GM21515 (cell line): ENCODE measurements around the gene CLASP2.

Source experiments
- ATAC-seq: cut with Tn5 transposase; IDR thresholded peaks from one replicate; pipeline ENCODE4 v1.9.1; 2021; ENCODE audit not compliant: unreplicated experiment

CLASP2 gene

GRCh38 chr3:33547101-33547500 lies 171.0 kb downstream of the CLASP2 start:
- ATAC-seq, result no peak

GRCh38 chr3:33544126-33544525 lies 173.9 kb downstream of the CLASP2 start:
- ATAC-seq, result no peak

- ATAC-seq, result no peak
These were observed 174.5 kb downstream of the CLASP2 start for GRCh38 chr3:33543601-33544000.

- ATAC-seq, result no peak
These were observed 176.1 kb downstream of the CLASP2 start for GRCh38 chr3:33541918-33542317.

- no peak for ATAC-seq
These were observed 179.2 kb downstream of the CLASP2 start for GRCh38 chr3:33538678-33539339.

GRCh38 chr3:33537133-33537532 lies 180.9 kb downstream of the CLASP2 start:
- ATAC-seq, result no peak

- ATAC-seq, result no peak
These were observed 191.3 kb downstream of the CLASP2 start for GRCh38 chr3:33526787-33527186.

GRCh38 chr3:33525232-33525631 lies 192.8 kb downstream of the CLASP2 start:
- no peak for ATAC-seq

GRCh38 chr3:33523093-33523667 lies 194.9 kb downstream of the CLASP2 start:
- ATAC-seq, result no peak

- no peak for ATAC-seq
These were observed 196.3 kb downstream of the CLASP2 start for GRCh38 chr3:33521736-33522135.

- ATAC-seq, result no peak
These were observed 204.7 kb downstream of the CLASP2 start for GRCh38 chr3:33513262-33513863.

GRCh38 chr3:33505027-33505426 lies 213.0 kb downstream of the CLASP2 start:
- no peak for ATAC-seq

- no peak for ATAC-seq
These were observed 221.6 kb downstream of the CLASP2 start for GRCh38 chr3:33496449-33496848.

GRCh38 chr3:33491721-33492120 lies 226.3 kb downstream of the CLASP2 start:
- no peak for ATAC-seq

- ATAC-seq, result no peak
These were observed 227.3 kb downstream of the CLASP2 start for GRCh38 chr3:33490641-33491241.

- no peak for ATAC-seq
These were observed 229.4 kb downstream of the CLASP2 start for GRCh38 chr3:33488683-33489082.

- ATAC-seq, result no peak
These were observed 229.8 kb downstream of the CLASP2 start for GRCh38 chr3:33488246-33488645.

- ATAC-seq, result no peak
These were observed 235.9 kb downstream of the CLASP2 start for GRCh38 chr3:33482111-33482521.

- no peak for ATAC-seq
These were observed 243.2 kb downstream of the CLASP2 start for GRCh38 chr3:33474896-33475295.

- no peak for ATAC-seq
These were observed 244.2 kb downstream of the CLASP2 start for GRCh38 chr3:33473813-33474212.

- ATAC-seq, result no peak
These were observed 250.3 kb downstream of the CLASP2 start for GRCh38 chr3:33467786-33468185.

- ATAC-seq, result no peak
These were observed 257.0 kb downstream of the CLASP2 start for GRCh38 chr3:33461097-33461496.
